Measurements from ENCODE around the gene SAFB2. TPM values are rescaled to one million over a fixed set of nuclear protein-coding genes. Genes with fewer than 3 reads are reported as not detected.
A peak's percentile ranks its signal among the peaks of the same experiment; 100 is the strongest.

SAFB2 gene
- total and polyA plus RNA-seq, 8 donors = 35.0 to 112 (median 44.2) TPM

DNA sequence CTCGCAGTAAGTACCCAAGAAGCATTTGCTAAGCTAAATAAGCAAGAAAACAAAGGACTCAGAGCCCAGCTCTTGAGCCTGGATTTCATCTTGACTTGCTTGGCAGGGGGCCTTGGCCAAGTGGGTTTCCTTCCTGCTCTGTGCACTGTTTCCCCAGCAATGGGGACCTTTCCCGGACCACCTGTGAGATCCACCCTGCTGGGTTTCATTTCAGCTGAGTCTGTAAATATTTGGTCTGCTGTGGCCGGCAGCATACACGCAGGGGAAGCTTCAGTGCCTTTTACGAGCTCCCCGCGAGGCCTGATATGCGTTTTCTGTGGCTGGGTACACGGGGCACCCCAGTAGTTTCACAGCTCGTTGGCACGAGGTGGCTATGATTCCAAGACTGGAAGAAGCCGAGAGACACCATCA lies 42.4 kb downstream of the SAFB2 start:
- Histone ChIP-seq H3K9me3 (no peaks in the 10 kb centered on the region), H3K27ac (no peak overlapping the region), H3K36me3 (no peaks in the 10 kb centered on the region), H3K4me1 (no peaks in the 10 kb centered on the region), H3K4me3 (no peak overlapping the region), H3K27me3 (no peaks in the 10 kb centered on the region)
- DNase-seq (no peak), FAIRE-seq (no peak), ATAC-seq (no peak)
- WGBS, 2 donors = 71 to 73% methylated on average over 12 of the region's 12 CpGs
- intact Hi-C loops (cut with DNase I) = loop anchor here in 2 of 3 donors (10.0 kb wide), 1 partner anchor 545 kb away; no protein-coding TSS in a partner anchor
- TF ChIP-seq, protein P1, sequence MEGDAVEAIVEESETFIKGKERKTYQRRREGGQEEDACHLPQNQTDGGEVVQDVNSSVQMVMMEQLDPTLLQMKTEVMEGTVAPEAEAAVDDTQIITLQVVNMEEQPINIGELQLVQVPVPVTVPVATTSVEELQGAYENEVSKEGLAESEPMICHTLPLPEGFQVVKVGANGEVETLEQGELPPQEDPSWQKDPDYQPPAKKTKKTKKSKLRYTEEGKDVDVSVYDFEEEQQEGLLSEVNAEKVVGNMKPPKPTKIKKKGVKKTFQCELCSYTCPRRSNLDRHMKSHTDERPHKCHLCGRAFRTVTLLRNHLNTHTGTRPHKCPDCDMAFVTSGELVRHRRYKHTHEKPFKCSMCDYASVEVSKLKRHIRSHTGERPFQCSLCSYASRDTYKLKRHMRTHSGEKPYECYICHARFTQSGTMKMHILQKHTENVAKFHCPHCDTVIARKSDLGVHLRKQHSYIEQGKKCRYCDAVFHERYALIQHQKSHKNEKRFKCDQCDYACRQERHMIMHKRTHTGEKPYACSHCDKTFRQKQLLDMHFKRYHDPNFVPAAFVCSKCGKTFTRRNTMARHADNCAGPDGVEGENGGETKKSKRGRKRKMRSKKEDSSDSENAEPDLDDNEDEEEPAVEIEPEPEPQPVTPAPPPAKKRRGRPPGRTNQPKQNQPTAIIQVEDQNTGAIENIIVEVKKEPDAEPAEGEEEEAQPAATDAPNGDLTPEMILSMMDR (IDR thresholded peaks at IDR 0.05) = no peak

DNA sequence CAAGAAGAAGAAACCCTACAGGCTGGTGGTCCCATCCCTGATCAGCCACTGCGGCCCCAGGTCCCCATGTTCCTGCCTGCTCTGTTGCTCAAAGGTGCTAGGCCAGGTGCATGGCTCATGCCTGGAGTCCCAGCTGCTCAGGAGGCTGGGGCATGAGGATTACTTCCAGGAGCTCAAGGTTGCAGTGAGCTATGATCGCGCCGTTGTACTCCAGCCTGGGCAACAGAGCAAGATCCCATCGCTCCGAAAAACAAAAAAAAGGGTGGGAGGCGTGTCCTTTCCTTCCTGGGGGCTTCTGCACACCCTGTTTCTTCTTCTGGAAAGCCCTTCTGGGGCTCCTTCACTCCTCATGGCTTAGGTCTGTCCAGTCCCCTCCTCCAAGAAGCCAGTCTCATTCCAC lies 42.9 kb downstream of the SAFB2 start:
- WGBS, 2 donors = 93 to 96% methylated on average over 7 of the region's 7 CpGs
- Histone ChIP-seq H3K36me3 (no peaks in the 10 kb centered on the region), H3K27me3 (no peaks in the 10 kb centered on the region), H3K4me3 (no peak overlapping the region), H3K27ac (no peak overlapping the region), H3K9me3 (no peaks in the 10 kb centered on the region), H3K4me1 (no peaks in the 10 kb centered on the region)
- FAIRE-seq (no peak), ATAC-seq (no peak), DNase-seq (no peak)
- TF ChIP-seq, protein P1 (IDR thresholded peaks at IDR 0.05) = no peak
- intact Hi-C loops (cut with DNase I) = loop anchor here in 2 of 3 donors (10.0 kb wide), 1 partner anchor 545 kb away; no protein-coding TSS in a partner anchor

DNA sequence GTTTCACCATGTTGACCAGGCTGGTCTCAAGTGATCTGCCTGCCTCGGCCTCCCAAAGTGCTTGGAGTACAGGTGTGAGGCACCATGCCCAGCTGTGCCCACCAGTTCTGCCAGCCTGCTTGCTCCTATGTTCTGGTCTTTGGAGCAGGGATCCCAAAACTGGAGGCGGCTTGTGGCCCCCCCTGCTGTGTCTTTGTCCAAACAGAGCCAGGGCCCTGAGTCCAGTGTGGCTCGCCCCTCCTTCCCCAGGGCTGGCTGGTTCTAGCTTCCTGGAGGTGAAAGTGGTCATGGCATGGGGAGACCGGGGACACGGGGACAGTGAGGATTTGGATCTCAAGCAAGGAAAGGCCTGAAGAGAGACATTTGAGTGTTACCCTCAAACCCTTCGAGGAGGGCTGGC lies 43.3 kb downstream of the SAFB2 start:
- 84 to 92% methylated on average over 6 of the region's 6 CpGs for WGBS, 2 donors
- TF ChIP-seq, protein P1 (IDR thresholded peaks at IDR 0.05) = no peak
- DNase-seq (no peak), ATAC-seq (no peak), FAIRE-seq (no peak)
- intact Hi-C loops (cut with DNase I) = no loop called here
- no peak overlapping the region for H3K27ac ChIP-seq
- H3K27me3 ChIP-seq = no peaks in the 10 kb centered on the region
- H3K4me1 ChIP-seq = no peaks in the 10 kb centered on the region
- no peaks in the 10 kb centered on the region for H3K36me3 ChIP-seq
- no peak overlapping the region for H3K4me3 ChIP-seq
- no peaks in the 10 kb centered on the region for H3K9me3 ChIP-seq

DNA sequence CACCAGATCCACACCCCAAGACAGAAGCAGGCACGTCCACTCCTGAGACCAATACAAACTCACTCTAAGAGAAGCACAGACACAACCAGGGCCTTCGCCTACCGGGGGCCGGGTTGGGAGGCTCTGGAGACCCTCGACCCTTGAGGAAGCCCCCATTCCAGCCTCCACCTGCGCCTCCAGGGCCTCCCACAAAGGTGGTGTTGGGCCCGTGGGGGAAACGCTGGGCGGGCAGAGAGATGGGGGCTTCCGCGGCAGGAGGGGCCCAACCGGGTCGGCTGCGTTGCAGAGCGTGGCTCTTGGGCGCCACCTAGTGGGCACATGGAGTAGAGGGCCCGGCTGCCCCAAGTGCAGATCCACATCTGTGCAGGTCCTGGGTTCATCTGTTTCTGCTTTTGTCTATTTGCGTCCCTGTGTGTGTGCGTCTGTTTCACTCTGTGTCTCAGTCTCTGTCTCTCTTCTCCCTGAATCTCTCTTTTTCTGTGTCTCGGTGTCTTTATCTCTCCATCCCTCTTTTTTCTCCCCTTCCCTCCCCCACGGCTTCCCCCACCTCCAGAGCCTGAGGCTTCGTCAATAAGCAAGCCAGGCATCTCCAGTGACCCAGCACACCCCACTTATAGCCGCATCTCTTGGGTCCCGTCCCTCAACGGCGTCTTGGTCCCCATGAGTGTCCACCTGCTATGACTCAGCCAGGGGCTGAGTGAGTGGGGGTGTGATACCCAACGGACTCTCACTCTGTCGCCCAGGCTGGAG lies 44.3 kb downstream of the SAFB2 start:
- DNase-seq = peak in 4 of 6 donors; percentile 69 to 93 (median 80)
- no peak overlapping the region for H3K27ac ChIP-seq
- TF ChIP-seq, protein P1 (IDR thresholded peaks at IDR 0.05) = peak; percentile 94 to 99 (median 98)
- FAIRE-seq = no peak
- no peaks in the 10 kb centered on the region for H3K9me3 ChIP-seq
- 17 to 19% methylated on average over 28 of the region's 28 CpGs for WGBS, 2 donors
- H3K36me3 ChIP-seq = no peaks in the 10 kb centered on the region
- intact Hi-C loops (cut with DNase I) = no loop called here
- H3K4me1 ChIP-seq = no peaks in the 10 kb centered on the region
- no peak overlapping the region for H3K4me3 ChIP-seq
- no peaks in the 10 kb centered on the region for H3K27me3 ChIP-seq
- peak; percentile 69 to 94 (median 88) for ATAC-seq

DNA sequence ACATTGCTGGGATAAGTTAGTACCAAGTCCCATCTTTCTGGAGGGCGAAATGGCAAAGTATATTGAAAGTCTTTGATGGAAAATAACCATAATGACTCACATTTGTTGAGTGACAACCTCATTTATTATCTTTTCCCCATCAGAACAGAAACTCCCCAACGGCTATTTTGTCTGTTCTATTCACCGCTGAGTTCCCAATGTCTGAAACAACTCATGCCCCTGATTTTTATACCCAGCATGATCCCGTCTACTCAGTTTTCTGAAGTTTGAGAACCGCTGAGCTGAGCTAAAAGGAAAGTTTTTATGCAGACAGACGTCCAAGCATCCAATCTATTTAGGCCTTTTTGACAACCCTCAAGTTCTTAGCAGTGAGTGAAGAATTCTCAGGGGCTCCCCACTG lies 47.0 kb downstream of the SAFB2 start:
- 86 to 90% methylated on average over 6 of the region's 6 CpGs for WGBS, 2 donors
- Histone ChIP-seq H3K4me1 (no peaks in the 10 kb centered on the region), H3K27ac (no peak overlapping the region), H3K9me3 (no peaks in the 10 kb centered on the region), H3K27me3 (no peaks in the 10 kb centered on the region), H3K4me3 (no peak overlapping the region), H3K36me3 (no peaks in the 10 kb centered on the region)
- TF ChIP-seq, protein P1 (IDR thresholded peaks at IDR 0.05) = no peak
- intact Hi-C loops (cut with DNase I) = no loop called here
- DNase-seq (no peak), ATAC-seq (no peak), FAIRE-seq (no peak)

All from pancreas (tissue), 10 donors.